ENCODE data around the gene CZIB.

- TF ChIP-seq CTCF (IDR thresholded peaks at IDR 0.05 in 4 of 5, conservative IDR thresholded peaks at IDR 0.05 in 1 of 5) = no peak
- TF ChIP-seq POLR2A (IDR thresholded peaks at IDR 0.05) = no peak
Measured at GRCh38 chr1:53241828-53242227, 21.4 kb upstream of the CZIB start.
